Measurements from ENCODE around the gene DNAJC17. TPM values are rescaled to one million over a fixed set of nuclear protein-coding genes. Genes with fewer than 3 reads are reported as not detected.

Gene DNAJC17
- total RNA-seq, 4 donors from 2014 or later: 23.9 to 61.5 (median 36.3) TPM

DNA sequence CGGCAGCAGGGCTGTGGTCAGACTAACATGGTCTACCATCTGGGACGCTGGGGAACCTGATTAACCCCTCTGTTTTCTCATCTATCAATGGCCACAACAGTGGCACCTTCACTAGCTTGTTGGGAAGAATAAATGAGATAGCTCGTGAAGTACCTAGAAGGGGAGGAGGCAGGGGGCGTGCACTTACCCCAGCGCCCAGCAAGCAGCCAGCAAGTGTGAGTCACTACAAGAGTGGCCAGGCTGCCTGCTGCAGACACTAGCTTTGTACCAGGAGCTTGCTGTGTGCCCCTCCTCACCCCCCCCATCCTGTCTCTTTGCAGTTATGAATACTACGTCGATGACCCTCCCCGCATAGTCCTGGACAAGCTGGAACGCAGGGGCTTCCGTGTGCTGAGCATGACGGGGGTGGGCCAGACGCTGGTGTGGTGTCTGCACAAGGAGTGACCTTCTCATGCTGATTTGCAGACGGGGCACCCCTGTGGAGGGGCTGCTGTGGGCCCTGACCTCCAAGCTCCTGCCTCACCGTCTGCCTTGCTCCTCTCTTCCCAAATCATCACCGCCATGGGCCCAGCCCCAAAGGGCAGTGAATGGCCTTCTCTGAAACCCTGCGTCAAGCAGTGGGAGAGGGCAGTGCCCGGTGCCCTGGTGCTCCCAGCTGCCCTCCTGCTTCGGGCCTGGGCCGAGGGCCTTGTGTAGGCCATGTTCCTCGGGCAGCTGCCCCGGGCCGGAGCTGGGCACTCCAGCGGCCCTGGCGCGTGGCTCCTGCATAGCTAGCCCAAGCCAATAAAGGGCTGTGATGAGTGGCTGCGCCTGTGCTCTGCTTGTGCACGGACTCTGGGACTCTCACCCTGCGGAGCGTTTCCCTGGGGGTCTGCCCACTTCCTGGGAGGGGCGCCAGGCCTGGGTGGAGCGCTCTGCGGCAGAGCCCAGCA, 40.1 kb downstream of the DNAJC17 start:
- TF ChIP-seq EP300 (IDR thresholded peaks at IDR 0.05): no peak
- H3K36me3 ChIP-seq: peaks cover 0 to 53% (median 0%) of the 10 kb centered on the region in 3 donors
- DNase-seq (ENCODE audit: low spot score in 2 of 2): no peak
- no peaks in the 10 kb centered on the region for H3K9me3 ChIP-seq
- no peaks in the 10 kb centered on the region for H3K27me3 ChIP-seq
- H3K4me1 ChIP-seq: peaks cover 0 to 61% (median 38%) of the 10 kb centered on the region in 4 donors
- 86 to 90% methylated on average over 27 to 29 of the region's 32 CpGs for WGBS, 2 donors
- no peak overlapping the region for H3K4me3 ChIP-seq
- H3K27ac ChIP-seq: no peak overlapping the region

DNA sequence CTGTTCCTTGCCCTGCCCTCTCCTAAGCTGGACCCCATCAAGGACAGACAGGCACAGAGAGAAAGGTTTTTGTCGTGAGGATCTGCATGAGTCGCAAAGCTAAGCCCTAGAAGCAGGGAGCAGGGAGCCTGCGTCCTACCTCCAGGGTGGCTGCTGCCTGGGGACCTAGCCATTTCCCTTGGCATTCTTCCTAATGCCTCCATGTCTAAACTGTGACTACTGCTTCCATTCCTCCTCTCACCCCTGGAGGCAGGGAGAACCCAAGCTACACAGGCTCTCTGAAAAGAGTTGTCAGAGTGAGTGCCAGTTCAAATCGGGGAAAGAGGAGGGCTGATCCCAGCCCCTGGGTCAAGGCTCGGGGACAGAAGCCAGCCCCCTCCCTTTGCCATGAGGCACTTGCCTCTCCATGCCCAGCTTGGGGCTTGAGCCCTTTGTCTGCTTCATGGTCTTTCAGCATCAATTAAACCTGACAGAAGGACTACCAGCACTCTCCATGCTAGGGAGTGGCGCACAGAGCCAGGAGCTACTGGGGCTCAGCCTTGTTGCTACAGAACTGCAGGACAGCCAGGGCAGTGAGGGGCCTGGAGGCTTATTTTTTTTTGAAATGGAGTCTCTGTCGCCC, 41.0 kb downstream of the DNAJC17 start:
- H3K27ac ChIP-seq: peak overlapping the region in 2 of 4 donors; percentile 67 to 78
- H3K4me1 ChIP-seq: peaks cover 0 to 61% (median 38%) of the 10 kb centered on the region in 4 donors
- H3K36me3 ChIP-seq: peaks cover 0 to 44% (median 0%) of the 10 kb centered on the region in 3 donors
- no peak for DNase-seq (ENCODE audit: low spot score in 2 of 2)
- TF ChIP-seq POLR2A (IDR thresholded peaks at IDR 0.05): no peak
- no peak for TF ChIP-seq EP300 (IDR thresholded peaks at IDR 0.05)
- TF ChIP-seq, protein P1, sequence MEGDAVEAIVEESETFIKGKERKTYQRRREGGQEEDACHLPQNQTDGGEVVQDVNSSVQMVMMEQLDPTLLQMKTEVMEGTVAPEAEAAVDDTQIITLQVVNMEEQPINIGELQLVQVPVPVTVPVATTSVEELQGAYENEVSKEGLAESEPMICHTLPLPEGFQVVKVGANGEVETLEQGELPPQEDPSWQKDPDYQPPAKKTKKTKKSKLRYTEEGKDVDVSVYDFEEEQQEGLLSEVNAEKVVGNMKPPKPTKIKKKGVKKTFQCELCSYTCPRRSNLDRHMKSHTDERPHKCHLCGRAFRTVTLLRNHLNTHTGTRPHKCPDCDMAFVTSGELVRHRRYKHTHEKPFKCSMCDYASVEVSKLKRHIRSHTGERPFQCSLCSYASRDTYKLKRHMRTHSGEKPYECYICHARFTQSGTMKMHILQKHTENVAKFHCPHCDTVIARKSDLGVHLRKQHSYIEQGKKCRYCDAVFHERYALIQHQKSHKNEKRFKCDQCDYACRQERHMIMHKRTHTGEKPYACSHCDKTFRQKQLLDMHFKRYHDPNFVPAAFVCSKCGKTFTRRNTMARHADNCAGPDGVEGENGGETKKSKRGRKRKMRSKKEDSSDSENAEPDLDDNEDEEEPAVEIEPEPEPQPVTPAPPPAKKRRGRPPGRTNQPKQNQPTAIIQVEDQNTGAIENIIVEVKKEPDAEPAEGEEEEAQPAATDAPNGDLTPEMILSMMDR (IDR thresholded peaks at IDR 0.05): no peak
- H3K9me3 ChIP-seq: no peaks in the 10 kb centered on the region
- H3K4me3 ChIP-seq: no peak overlapping the region
- WGBS, 2 donors: 61 to 76% methylated on average over 6 to 7 of the region's 7 CpGs
- no peaks in the 10 kb centered on the region for H3K27me3 ChIP-seq

DNA sequence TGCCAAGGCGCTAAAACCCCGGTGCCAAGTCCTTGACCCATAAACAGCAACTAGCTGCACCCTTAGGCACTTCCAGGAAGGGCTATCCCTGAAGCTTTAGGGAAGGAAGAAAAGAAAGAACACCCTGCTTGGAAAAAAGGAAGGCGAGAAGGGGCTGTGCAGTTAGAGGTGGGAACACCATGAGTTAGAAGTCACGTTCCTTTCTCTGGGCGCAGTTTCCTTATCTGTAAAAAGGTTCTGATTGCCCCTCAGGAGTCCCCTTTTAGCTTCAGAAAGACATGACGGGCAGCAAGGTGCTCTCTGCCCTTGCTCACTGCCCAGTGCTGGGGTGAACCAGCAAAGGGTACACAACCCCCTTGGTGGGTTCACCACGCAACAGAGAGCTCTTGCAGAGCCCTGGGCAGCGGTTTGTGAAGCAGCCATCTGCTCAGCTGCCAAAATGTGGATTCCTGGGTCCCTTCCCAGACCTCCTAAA, 42.6 kb downstream of the DNAJC17 start:
- TF ChIP-seq EP300 (IDR thresholded peaks at IDR 0.05) (no peak), POLR2A (IDR thresholded peaks at IDR 0.05) (no peak)
- peak overlapping the region; percentile 37 to 84 (median 72) for H3K27ac ChIP-seq
- no peaks in the 10 kb centered on the region for H3K9me3 ChIP-seq
- no peak for DNase-seq (ENCODE audit: low spot score in 2 of 2)
- H3K4me1 ChIP-seq: peaks cover 0 to 51% (median 34%) of the 10 kb centered on the region in 4 donors
- WGBS, 2 donors: 35 to 38% methylated on average over 8 of the region's 8 CpGs
- no peaks in the 10 kb centered on the region for H3K27me3 ChIP-seq
- peak overlapping the region; percentile 21 to 75 (median 58) for H3K4me3 ChIP-seq
- peaks cover 0 to 28% (median 0%) of the 10 kb centered on the region in 3 donors for H3K36me3 ChIP-seq

DNA sequence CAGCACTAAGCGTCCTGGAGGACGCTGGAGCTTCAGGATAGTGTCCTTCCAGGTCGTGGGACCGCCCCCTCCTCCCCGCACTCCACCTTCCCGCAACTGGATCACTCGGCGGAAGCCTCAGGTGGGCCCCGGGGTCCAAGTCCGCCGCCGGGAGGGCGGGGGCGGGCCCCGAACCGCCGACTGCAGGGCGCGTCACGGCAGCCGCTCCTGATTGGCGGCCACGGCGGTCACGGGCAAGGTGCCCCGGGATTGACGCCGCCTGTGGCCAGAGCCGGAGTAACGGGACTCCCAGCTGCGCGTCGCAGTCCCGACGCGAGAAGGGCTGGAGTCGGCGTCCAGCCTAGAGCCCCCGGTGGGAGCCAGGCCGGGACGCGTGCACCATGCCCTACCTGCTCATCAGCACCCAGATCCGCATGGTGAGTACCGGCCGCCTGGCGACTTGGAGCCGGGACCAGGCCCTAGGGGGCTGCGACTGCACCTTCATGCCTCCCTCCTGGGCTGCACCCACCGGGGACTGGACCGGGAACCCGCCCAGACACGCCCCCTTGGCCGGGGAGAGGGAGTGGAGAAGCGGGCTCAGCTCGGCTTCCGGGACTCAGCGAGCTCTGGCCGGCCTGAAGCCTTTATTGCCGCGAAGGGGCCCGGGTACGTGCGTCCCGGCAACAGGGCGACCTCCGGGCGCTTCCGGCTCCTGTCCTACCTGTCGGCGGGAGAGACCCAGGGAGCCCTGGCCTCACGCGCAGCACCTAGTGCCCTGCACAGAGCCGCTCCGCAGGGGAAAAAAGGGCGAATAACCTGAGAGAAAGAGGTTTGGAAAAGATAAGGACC, 43.3 kb downstream of the DNAJC17 start, which contains the start of gene GCHFR:
TSS of gene GCHFR (plus strand) at position 268 of the 828 bp plus-strand sequence. CDS start at position 381, 113 bp downstream.
- H3K4me3 ChIP-seq: peak within 1 kb of the TSS; percentile 21 to 75 (median 58)
- H3K36me3 ChIP-seq: peaks cover 0 to 21% (median 0%) of the 10 kb centered on the region in 3 donors
- 1 to 2% methylated on average over 14 to 37 of the region's 75 CpGs for WGBS, 2 donors
- peak within 1 kb of the TSS; percentile 37 to 84 (median 72) for H3K27ac ChIP-seq
- peaks cover 0 to 45% (median 30%) of the 10 kb centered on the region in 4 donors for H3K4me1 ChIP-seq
- no peaks in the 10 kb centered on the region for H3K27me3 ChIP-seq
- no peaks in the 10 kb centered on the region for H3K9me3 ChIP-seq
- peak; percentile 51 to 56 for DNase-seq (ENCODE audit: low spot score in 2 of 2)
- TF ChIP-seq, protein P1 (IDR thresholded peaks at IDR 0.05): peak in 4 of 5 experiments; percentile 28 to 49 (median 40)
- peak in 1 of 2 donors; percentile 43 for TF ChIP-seq POLR2A (IDR thresholded peaks at IDR 0.05)
- TF ChIP-seq EP300 (IDR thresholded peaks at IDR 0.05): peak in 1 of 2 donors; percentile 36

DNA sequence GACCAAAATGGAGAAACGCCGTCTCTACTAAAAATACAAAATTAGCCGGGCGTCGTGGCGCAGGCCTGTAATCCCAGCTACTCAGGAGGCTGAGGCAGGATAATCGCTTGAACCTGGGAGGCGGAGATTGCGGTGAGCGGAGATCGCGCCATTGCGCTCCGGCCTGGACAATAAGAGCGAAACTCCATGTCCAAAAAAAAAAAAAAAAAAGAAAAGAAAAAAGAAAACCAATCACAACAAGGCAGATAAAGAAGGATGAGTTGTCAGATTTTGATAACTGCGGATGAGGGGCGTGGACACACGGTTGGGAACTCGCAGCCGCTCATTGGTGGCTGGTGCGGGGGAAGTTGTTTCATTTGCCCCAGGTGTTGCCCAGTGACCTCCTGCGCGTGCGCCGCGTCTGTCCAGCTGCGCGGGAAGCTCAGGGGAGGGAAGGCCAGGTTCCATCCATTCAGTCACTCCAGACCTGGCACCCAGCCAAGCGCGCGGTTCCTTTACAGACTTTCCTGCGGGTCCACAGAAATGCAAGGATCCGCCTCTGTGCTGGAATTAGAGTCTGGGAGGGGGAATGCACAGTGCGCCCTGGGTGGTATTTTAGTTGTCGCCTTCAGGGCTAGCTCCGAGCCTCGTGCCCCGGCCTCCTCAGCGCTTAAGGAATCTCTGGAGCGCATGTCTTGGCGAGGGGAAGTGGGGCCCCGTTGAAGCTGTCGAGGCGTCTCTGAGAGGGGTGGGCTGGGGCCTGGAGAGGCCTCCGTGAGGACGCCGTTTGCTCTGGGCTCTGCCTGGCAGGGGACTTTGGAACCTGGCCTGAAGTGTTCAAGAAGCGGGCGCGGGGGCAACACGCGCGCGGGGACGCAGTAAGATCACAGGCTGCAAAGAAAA, 44.1 kb downstream of the DNAJC17 start:
- TF ChIP-seq, protein P1 (IDR thresholded peaks at IDR 0.05): no peak
- TF ChIP-seq EP300 (IDR thresholded peaks at IDR 0.05): no peak
- no peak for TF ChIP-seq POLR2A (IDR thresholded peaks at IDR 0.05)
- Histone ChIP-seq H3K27ac (peak overlapping the region in 3 of 4 donors; percentile 67 to 84 (median 78)), H3K4me3 (peak overlapping the region; percentile 21 to 75 (median 58)), H3K4me1 (peaks cover 0 to 37% (median 27%) of the 10 kb centered on the region in 4 donors), H3K36me3 (peaks cover 0 to 13% (median 0%) of the 10 kb centered on the region in 3 donors), H3K27me3 (no peaks in the 10 kb centered on the region), H3K9me3 (no peaks in the 10 kb centered on the region)
- 36 to 42% methylated on average over 42 to 50 of the region's 55 CpGs for WGBS, 2 donors
- DNase-seq (ENCODE audit: low spot score in 2 of 2): peak; percentile 48

All from tibial nerve (tissue), 4 donors.